Upper lobe of right lung (tissue), 1 donor: ENCODE data around the gene NELL1. TPM values are rescaled to one million over a fixed set of nuclear protein-coding genes. Genes with fewer than 3 reads are reported as not detected.

Experiments
- ATAC-seq: fragments of 200-7000 bp; cut with Tn5 transposase; one replicate; pipeline ENCODE4 v1.9.1; 2020; ENCODE audit warnings: mild to moderate bottlenecking, moderate library complexity
- DNase-seq: peaks from one replicate; pipeline ENCODE4 v3.0.0-alpha.2; 2020
- H3K27ac ChIP-seq: fragments of 200-600 bp; one replicate; pipeline ENCODE4 v1.8.0; 2022
- H3K27me3 ChIP-seq: fragments of 200-600 bp; one replicate; pipeline ENCODE4 v1.8.0; 2022; ENCODE audit warnings: mild to moderate bottlenecking
- H3K36me3 ChIP-seq: fragments of 200-600 bp; one replicate; pipeline ENCODE4 v1.8.0; 2022
- H3K4me1 ChIP-seq: fragments of 200-600 bp; one replicate; pipeline ENCODE4 v1.8.0; 2022
- H3K4me3 ChIP-seq: fragments of 200-600 bp; one replicate; pipeline ENCODE4 v1.8.0; 2022; ENCODE audit warnings: mild to moderate bottlenecking
- H3K9me3 ChIP-seq: fragments of 200-600 bp; one replicate; pipeline ENCODE4 v1.8.0; 2022
- CTCF ChIP-seq: fragments of 200-600 bp; IDR thresholded peaks from one replicate; pipeline ENCODE4 v1.8.0; 2022; ENCODE audit warnings: antibody characterized with exemption
- intact Hi-C: fragments of 100-400 bp; cut with DNase I; formaldehyde crosslinking; loops from one replicate; pipeline ENCODE4 v1.11.0; 2022
- total RNA-seq: library from RNA; stranded (reverse); fragmentation: NEBNext Ultra II Directional; extraction: Animal tissue kit (Norgen Biotek cat#: 25700); gene quantifications from one replicate; pipeline ENCODE4 v1.2.1, GENCODE V29; 2021
- donor health status: DM: no; HTN: yes; CAD: no; lungs with severe emphysema.

Gene NELL1
- total RNA-seq, 1 donor from 2014 or later = not detected

- no peaks in the 10 kb centered on the region for H3K9me3 ChIP-seq
- intact Hi-C loops = no loop called here
Measured at GRCh38 chr11:20719821-20720220, 50.4 kb downstream of the NELL1 start.

GRCh38 chr11:20723366-20723765, 54.0 kb downstream of the NELL1 start:
- intact Hi-C loops = no loop called here
- DNase-seq (no peak), ATAC-seq (no peak)
- Histone ChIP-seq H3K27me3 (no peaks in the 10 kb centered on the region), H3K4me3 (no peak overlapping the region), H3K36me3 (no peaks in the 10 kb centered on the region), H3K4me1 (no peaks in the 10 kb centered on the region), H3K27ac (no peak overlapping the region), H3K9me3 (no peaks in the 10 kb centered on the region)
- TF ChIP-seq CTCF = no peak

More at GRCh38 chr11:20719821-20720220, 50.4 kb downstream of the NELL1 start:
- no peak overlapping the region for H3K27ac ChIP-seq
- ATAC-seq = no peak
- TF ChIP-seq CTCF = no peak
- no peak overlapping the region for H3K4me3 ChIP-seq
- no peaks in the 10 kb centered on the region for H3K27me3 ChIP-seq
- H3K36me3 ChIP-seq = no peaks in the 10 kb centered on the region
- H3K4me1 ChIP-seq = no peaks in the 10 kb centered on the region
- DNase-seq = no peak

GRCh38 chr11:20729597-20730105, 60.3 kb downstream of the NELL1 start:
- TF ChIP-seq CTCF = no peak
- intact Hi-C loops = no loop called here
- no peaks in the 10 kb centered on the region for H3K27me3 ChIP-seq
- no peaks in the 10 kb centered on the region for H3K36me3 ChIP-seq
- H3K27ac ChIP-seq = no peak overlapping the region
- ATAC-seq (no peak), DNase-seq (no peak)
- H3K9me3 ChIP-seq = no peaks in the 10 kb centered on the region
- H3K4me3 ChIP-seq = no peak overlapping the region
- H3K4me1 ChIP-seq = no peaks in the 10 kb centered on the region

GRCh38 chr11:20731676-20732215, 62.4 kb downstream of the NELL1 start:
- Histone ChIP-seq H3K4me3 (no peak overlapping the region), H3K4me1 (no peaks in the 10 kb centered on the region), H3K9me3 (no peaks in the 10 kb centered on the region), H3K27me3 (no peaks in the 10 kb centered on the region), H3K27ac (no peak overlapping the region), H3K36me3 (no peaks in the 10 kb centered on the region)
- ATAC-seq = no peak
- intact Hi-C loops = no loop called here
- DNase-seq = no peak
- no peak for TF ChIP-seq CTCF

GRCh38 chr11:20739107-20739506, 69.7 kb downstream of the NELL1 start:
- no peak for TF ChIP-seq CTCF
- Histone ChIP-seq H3K27me3 (no peaks in the 10 kb centered on the region), H3K4me3 (no peak overlapping the region), H3K27ac (no peak overlapping the region), H3K36me3 (no peaks in the 10 kb centered on the region), H3K9me3 (no peaks in the 10 kb centered on the region), H3K4me1 (no peaks in the 10 kb centered on the region)
- no peak for ATAC-seq
- intact Hi-C loops = no loop called here
- DNase-seq = no peak

GRCh38 chr11:20739577-20739976, 70.2 kb downstream of the NELL1 start:
- no peaks in the 10 kb centered on the region for H3K36me3 ChIP-seq
- no peak for TF ChIP-seq CTCF
- no peak overlapping the region for H3K27ac ChIP-seq
- no peaks in the 10 kb centered on the region for H3K4me1 ChIP-seq
- DNase-seq (no peak), ATAC-seq (no peak)
- no peak overlapping the region for H3K4me3 ChIP-seq
- no peaks in the 10 kb centered on the region for H3K27me3 ChIP-seq
- no peaks in the 10 kb centered on the region for H3K9me3 ChIP-seq
- intact Hi-C loops = no loop called here
